B cell (primary cell): ENCODE measurements around the gene CFAP74. TPM values are rescaled to one million over a fixed set of nuclear protein-coding genes. Genes with fewer than 3 reads are reported as not detected.

ENCODE experiments used
- ATAC-seq: fragments of 200-7000 bp; cut with Tn5 transposase; one replicate; pipeline ENCODE4 v1.10.0; 2021; ENCODE audit warnings: low read depth, mild to moderate bottlenecking, moderate number of reproducible peaks, moderate library complexity
- CTCF ChIA-PET: fragments of 350-600 bp; sonication (Branson Sonifier 250); formaldehyde crosslinking; loops from one replicate; lab custom pipeline; 2021; ENCODE audit warnings: antibody characterized with exemption, inconsistent platforms; lab: Charles Lee
- POLR2A ChIA-PET: fragments of 350-600 bp; sonication (Branson Sonifier 250); formaldehyde crosslinking; loops from one replicate; lab custom pipeline; 2021; ENCODE audit warnings: antibody characterized with exemption; lab: Charles Lee
- DNase-seq: peaks from one replicate; pipeline ENCODE4 v3.0.0; 2013
- H2AFZ ChIP-seq: 2 replicates; pipeline ENCODE4 v1.6.1; 2012; ENCODE audit warnings: mild to moderate bottlenecking, low read depth, low read length; ENCODE audit not compliant: insufficient read depth, poor library complexity, severe bottlenecking
- H3K27ac ChIP-seq, 2 donors: 1 replicate in 1 of 2; 2 replicates in 1 of 2; pipeline ENCODE4 v1.5.1; 2012 to 2013; ENCODE audit warnings: low read length in 2 of 2, mild to moderate bottlenecking in 2 of 2, moderate library complexity in 1 of 2
- H3K27me3 ChIP-seq, 4 experiments: fragments of 200-600 bp in 1 of 4; sonication (generic) in 1 of 4; replicated peaks in 1 of 4; 1 replicate in 2 of 4; 2 replicates in 2 of 4; pipeline versions ENCODE4 v1.6.1 to v1.7.0; 2013 to 2016; ENCODE audit warnings: low read length in 3 of 4, mild to moderate bottlenecking in 2 of 4, mixed read lengths in 1 of 4, moderate library complexity in 1 of 4; ENCODE audit not compliant: insufficient read depth in 4 of 4, control insufficient read depth in 3 of 4; ENCODE audit errors: control extremely low read depth in 1 of 4
- H3K36me3 ChIP-seq, 2 experiments: replicated peaks in 1 of 2; 1 replicate in 1 of 2; 2 replicates in 1 of 2; pipeline versions ENCODE4 v1.6.1 to v1.7.1; 2013; ENCODE audit warnings: low read length in 1 of 2; ENCODE audit not compliant: insufficient read depth in 2 of 2, control insufficient read depth in 1 of 2; ENCODE audit errors: control extremely low read depth in 1 of 2, extremely low read depth in 1 of 2
- H3K4me1 ChIP-seq, 2 donors: fragments of 200-600 bp in 1 of 2; sonication (generic) in 1 of 2; 1 replicate in 1 of 2; 2 replicates in 1 of 2; pipeline versions ENCODE4 v1.5.1 to v1.6.1; 2013 to 2017; ENCODE audit warnings: low read length in 2 of 2; ENCODE audit not compliant: control insufficient read depth in 2 of 2, insufficient read depth in 2 of 2
- H3K4me2 ChIP-seq: replicated peaks from 2 replicates; pipeline ENCODE3; 2012; ENCODE audit warnings: mild to moderate bottlenecking, low read depth, low read length; ENCODE audit not compliant: poor library complexity, severe bottlenecking
- H3K4me3 ChIP-seq, 5 experiments: fragments of 200-600 bp in 1 of 5; sonication (generic) in 1 of 5; 1 replicate in 3 of 5; 2 replicates in 2 of 5; pipeline versions ENCODE4 v1.5.1 to v1.7.0; 2011 to 2016; ENCODE audit warnings: low read length in 4 of 5, mild to moderate bottlenecking in 4 of 5, low read depth in 2 of 5, control low read depth in 1 of 5, moderate library complexity in 1 of 5; ENCODE audit not compliant: insufficient read depth in 1 of 5; ENCODE audit errors: control extremely low read depth in 1 of 5, extremely low read depth in 1 of 5
- H3K79me2 ChIP-seq: fragments of 200-600 bp; sonication (generic); one replicate; pipeline ENCODE4 v1.6.0; 2016; ENCODE audit warnings: low read length; ENCODE audit not compliant: control insufficient read depth, insufficient read depth
- H3K9ac ChIP-seq: fragments of 200-600 bp; sonication (generic); 2 replicates; pipeline ENCODE4 v1.6.1; 2017; ENCODE audit warnings: mild to moderate bottlenecking, low read length, moderate library complexity
- H3K9me3 ChIP-seq, 3 donors: one replicate each; pipeline versions ENCODE4 v1.6.1 to v1.7.1; 2013; ENCODE audit warnings: low read length in 2 of 3; ENCODE audit not compliant: control insufficient read depth in 2 of 3, insufficient read depth in 1 of 3; ENCODE audit errors: control extremely low read depth in 1 of 3
- H4K20me1 ChIP-seq: 2 replicates; pipeline ENCODE4 v1.6.0; 2012; ENCODE audit warnings: mild to moderate bottlenecking, low read length; ENCODE audit not compliant: insufficient read depth, control insufficient read depth, poor library complexity, severe bottlenecking
- H3K27ac Mint-ChIP-seq: one replicate; pipeline ENCODE4 v1.8.0; 2021; ENCODE audit warnings: mixed read lengths
- H3K27me3 Mint-ChIP-seq: one replicate; pipeline ENCODE4 v1.8.0; 2021; ENCODE audit warnings: mixed read lengths
- H3K4me1 Mint-ChIP-seq: one replicate; pipeline ENCODE4 v1.8.0; 2021; ENCODE audit warnings: mixed read lengths
- H3K4me3 Mint-ChIP-seq: one replicate; pipeline ENCODE4 v1.8.0; 2021; ENCODE audit warnings: mixed read lengths
- H3K9me3 Mint-ChIP-seq: one replicate; pipeline ENCODE4 v1.8.0; 2022; ENCODE audit warnings: mixed read lengths; ENCODE audit not compliant: insufficient read depth
- EZH2 ChIP-seq: IDR thresholded peaks from 2 replicates; pipeline ENCODE4 v1.6.1; 2012; ENCODE audit warnings: borderline replicate concordance, low read depth, mild to moderate bottlenecking, moderate library complexity, low read length; ENCODE audit not compliant: insufficient read depth, poor library complexity, severe bottlenecking
- WGBS: methylation state at CpG from one replicate; pipeline ENCODE4 v1.1.5; 2013; ENCODE audit warnings: missing lambda C conversion rate; ENCODE audit not compliant: insufficient coverage; 5-methylcytosine and 5-hydroxymethylcytosine counted together
- intact Hi-C: fragments of 100-400 bp; cut with micrococcal nuclease; formaldehyde crosslinking; loops from one replicate; pipeline ENCODE4 v1.10.0; 2022
- polyA plus RNA-seq: library from polyadenylated mRNA; depleted of rRNA; stranded (reverse); fragments of >200 nt; gene quantifications from 2 replicates; pipeline ENCODE4 v1.2.3, GENCODE V29; 2012
- total RNA-seq, 2 donors: library from RNA; stranded (reverse); fragments of 120-200 nt in 1 of 2; gene quantifications; 1 replicate in 1 of 2; 2 replicates in 1 of 2; pipeline versions ENCODE4 v1.2.3 to v1.2.4, GENCODE V29; 2013 to 2022
- TF ChIP-seq, protein P1 (sequence below): fragments of 200-600 bp; IDR thresholded peaks from one replicate; pipeline ENCODE4 v1.8.0; 2022; ENCODE audit warnings: antibody characterized with exemption, mild to moderate bottlenecking

Gene CFAP74
- total and polyA plus RNA-seq, 2 donors (not counting 1 experiment from before 2014, with no cell fraction given): not detected

- Histone ChIP-seq H3K9me3 (peaks cover 0 to 4% (median 0%) of the 10 kb centered on the region in 3 donors), H3K27me3 (peaks cover 0 to 40% (median 6%) of the 10 kb centered on the region in 4 experiments), H2AFZ (no peak overlapping the region), H3K27ac (no peak overlapping the region), H3K79me2 (no peaks in the 10 kb centered on the region), H3K36me3 (no peaks in the 10 kb centered on the region), H3K4me1 (peaks cover 23 to 27% of the 10 kb centered on the region in 2 donors), H4K20me1 (no peaks in the 10 kb centered on the region), H3K4me3 (no peak overlapping the region), H3K9ac (no peak overlapping the region), H3K4me2 (no peak overlapping the region)
- peaks cover 34% of the 10 kb centered on the region for H3K27me3 Mint-ChIP-seq
- H3K4me3 Mint-ChIP-seq: no peak overlapping the region
- no peak overlapping the region for H3K27ac Mint-ChIP-seq
- DNase-seq: no peak
- intact Hi-C loops: no loop called here
- POLR2A ChIA-PET: no interaction called here
- TF ChIP-seq EZH2: no peak
- peaks cover 12% of the 10 kb centered on the region for H3K4me1 Mint-ChIP-seq
- CTCF ChIA-PET: no interaction called here
- WGBS: 95% methylated on average over 8 of the region's 10 CpGs
- H3K9me3 Mint-ChIP-seq: no peaks in the 10 kb centered on the region
- no peak for ATAC-seq
These were observed 20.9 kb upstream of the CFAP74 start for GRCh38 chr1:2024451-2024850.

DNA sequence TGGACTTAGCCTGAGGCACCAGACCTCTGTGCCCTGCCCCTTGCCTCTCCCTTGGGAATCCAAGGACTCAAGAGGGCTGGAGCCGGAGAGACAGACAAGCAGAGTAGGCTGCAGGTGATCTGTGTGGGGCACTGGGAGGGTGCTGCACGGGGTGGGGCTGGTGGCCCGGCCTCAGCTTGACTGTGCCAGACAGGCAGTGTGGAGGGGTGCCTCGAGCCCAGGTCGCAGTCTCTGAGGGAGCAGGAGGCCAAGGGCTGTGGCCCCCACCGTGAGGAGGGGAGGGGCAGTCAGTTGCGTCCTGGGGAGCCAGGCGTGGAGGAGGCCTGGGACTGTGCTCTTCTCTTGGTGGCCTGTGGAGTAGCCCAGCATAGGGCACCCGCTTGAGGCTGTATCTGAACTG, 19.6 kb upstream of the CFAP74 start:
- DNase-seq (no peak), ATAC-seq (no peak)
- TF ChIP-seq, protein P1, sequence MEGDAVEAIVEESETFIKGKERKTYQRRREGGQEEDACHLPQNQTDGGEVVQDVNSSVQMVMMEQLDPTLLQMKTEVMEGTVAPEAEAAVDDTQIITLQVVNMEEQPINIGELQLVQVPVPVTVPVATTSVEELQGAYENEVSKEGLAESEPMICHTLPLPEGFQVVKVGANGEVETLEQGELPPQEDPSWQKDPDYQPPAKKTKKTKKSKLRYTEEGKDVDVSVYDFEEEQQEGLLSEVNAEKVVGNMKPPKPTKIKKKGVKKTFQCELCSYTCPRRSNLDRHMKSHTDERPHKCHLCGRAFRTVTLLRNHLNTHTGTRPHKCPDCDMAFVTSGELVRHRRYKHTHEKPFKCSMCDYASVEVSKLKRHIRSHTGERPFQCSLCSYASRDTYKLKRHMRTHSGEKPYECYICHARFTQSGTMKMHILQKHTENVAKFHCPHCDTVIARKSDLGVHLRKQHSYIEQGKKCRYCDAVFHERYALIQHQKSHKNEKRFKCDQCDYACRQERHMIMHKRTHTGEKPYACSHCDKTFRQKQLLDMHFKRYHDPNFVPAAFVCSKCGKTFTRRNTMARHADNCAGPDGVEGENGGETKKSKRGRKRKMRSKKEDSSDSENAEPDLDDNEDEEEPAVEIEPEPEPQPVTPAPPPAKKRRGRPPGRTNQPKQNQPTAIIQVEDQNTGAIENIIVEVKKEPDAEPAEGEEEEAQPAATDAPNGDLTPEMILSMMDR: no peak
- TF ChIP-seq EZH2: no peak
- Mint-ChIP-seq H3K4me3 (no peak overlapping the region), H3K27me3 (peaks cover 39% of the 10 kb centered on the region), H3K4me1 (peaks cover 9% of the 10 kb centered on the region), H3K9me3 (no peaks in the 10 kb centered on the region), H3K27ac (no peak overlapping the region)
- no peaks in the 10 kb centered on the region for H3K79me2 ChIP-seq
- no peak overlapping the region for H3K4me2 ChIP-seq
- H3K27me3 ChIP-seq: peaks cover 0 to 48% (median 9%) of the 10 kb centered on the region in 4 experiments
- ChIA-PET POLR2A (no interaction called here), CTCF (no interaction called here)
- no peak overlapping the region for H3K9ac ChIP-seq
- H3K9me3 ChIP-seq: peaks cover 0 to 4% (median 0%) of the 10 kb centered on the region in 3 donors
- intact Hi-C loops: no loop called here
- H3K4me1 ChIP-seq: peaks cover 18 to 20% of the 10 kb centered on the region in 2 donors
- no peak overlapping the region for H3K27ac ChIP-seq
- no peaks in the 10 kb centered on the region for H3K36me3 ChIP-seq
- no peak overlapping the region for H2AFZ ChIP-seq
- no peak overlapping the region for H3K4me3 ChIP-seq
- H4K20me1 ChIP-seq: no peaks in the 10 kb centered on the region
- WGBS: 81% methylated on average over 9 of the region's 9 CpGs
